ENCODE measurements around the gene AFAP1L1.
A peak's percentile ranks its signal among the peaks of the same experiment; 100 is the strongest.
"Not testable (repeated sequence)": the region's sequence is repeated elsewhere in the genome, so short reads cannot be mapped to it uniquely, and the experiment has no call there.

Gene AFAP1L1

GRCh38 chr5:149376711-149377447 lies 105.2 kb downstream of the AFAP1L1 start:
- DNase-seq = no peak

GRCh38 chr5:149378241-149378820 lies 106.7 kb downstream of the AFAP1L1 start:
- DNase-seq = no peak

- DNase-seq = no peak
Observed at GRCh38 chr5:149379177-149379761, 107.6 kb downstream of the AFAP1L1 start, which contains the start of gene IL17B. IL17B (minus strand) TSS chr5:149379292; CDS start chr5:149379225, 67 bp downstream.

DNA sequence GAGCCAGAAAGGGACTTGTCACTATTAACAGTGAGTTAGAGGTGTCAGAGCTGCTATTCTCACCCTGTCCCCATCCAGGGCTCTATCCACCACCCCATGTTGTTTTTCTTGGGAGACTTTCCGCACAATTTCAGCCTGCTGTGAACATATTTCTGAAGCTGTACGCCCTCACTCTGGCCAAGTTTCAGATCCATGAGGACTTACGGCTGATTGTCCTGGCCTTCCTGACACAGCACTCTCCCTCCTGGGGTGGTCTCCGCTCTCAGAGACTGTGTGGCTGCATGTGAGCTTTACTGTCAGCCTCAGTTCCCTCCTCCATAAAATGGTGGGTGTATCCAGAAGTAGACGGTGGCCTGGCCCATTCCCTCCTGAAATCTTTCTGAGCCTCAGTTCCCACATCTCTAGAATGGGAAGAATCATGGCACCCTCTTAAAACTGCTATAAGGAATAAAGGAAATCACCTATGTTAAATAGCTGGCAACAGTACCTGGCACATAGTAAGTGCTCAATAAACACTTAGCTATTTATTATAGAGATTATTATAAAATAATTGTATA lies 108.2 kb downstream of the AFAP1L1 start:
- no peak for DNase-seq

DNA sequence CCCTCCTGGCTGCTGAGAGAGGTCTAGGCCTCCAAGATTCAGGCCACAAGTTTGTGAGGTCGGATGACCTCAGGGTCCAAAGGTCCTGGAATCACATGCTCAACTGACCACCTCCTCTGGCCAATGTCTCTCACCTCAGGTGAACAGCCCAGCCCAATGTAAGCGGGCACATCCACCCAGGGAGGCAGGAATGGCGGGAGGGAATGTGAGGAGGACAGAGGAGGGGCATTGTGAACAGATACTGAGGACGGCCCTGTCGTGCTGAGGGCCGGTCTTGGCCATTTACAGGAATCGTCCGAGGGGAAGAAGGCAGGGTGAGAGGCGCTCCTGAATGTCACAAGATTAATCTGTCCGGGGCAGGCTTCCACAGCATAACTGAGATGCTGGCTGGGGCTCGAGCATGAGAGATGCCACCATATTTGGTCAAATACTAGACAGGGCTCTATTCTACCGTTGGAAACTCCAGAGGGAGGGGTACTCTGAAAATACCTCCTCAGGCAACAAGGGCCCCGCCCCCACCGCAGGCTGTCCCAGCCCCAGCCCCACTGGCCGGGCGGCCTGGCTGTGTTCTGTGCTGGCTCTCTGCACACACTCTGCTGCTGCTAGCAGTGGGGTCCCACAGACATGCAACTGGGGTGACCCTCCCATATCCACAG lies 108.9 kb downstream of the AFAP1L1 start:
- no peak for DNase-seq

DNA sequence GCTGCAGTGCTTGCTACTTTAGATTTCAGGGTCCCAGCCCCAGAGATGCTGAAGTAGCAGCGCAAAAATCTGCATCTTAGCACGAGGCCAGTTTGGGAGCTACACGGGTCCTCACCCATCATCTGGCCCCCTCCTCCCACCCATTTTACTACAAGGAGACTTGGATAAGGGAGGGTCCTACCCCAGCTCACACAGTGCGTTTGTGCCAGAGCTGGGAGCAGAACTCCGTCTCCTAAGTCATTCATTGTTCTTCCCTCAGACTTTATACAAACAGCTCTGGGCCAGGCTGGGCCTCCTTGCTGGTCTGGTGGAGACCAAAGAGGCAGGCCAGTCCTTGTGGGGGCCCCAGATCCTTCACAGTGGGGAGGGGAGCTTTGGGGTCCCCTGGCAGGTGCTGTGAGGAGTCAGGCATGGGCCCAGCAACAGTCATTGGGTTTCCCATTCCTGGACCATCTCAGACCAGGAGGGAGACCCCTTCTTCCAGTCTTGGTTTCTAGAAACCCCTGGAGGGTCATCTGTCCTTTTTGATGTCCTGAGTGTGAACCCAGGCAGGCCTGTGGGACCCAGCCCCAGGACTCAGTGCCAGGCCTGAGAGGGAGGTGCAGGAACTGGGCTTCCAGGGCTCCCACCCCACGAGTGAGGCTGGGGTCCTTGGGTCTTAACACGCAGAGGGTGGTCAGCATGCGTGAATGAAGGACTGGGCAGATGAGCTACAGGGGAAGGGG lies 109.8 kb downstream of the AFAP1L1 start:
- no peak for DNase-seq

- peak; percentile 54 for DNase-seq
Observed at GRCh38 chr5:149381986-149382338, 110.3 kb downstream of the AFAP1L1 start.

- DNase-seq = no peak
Observed at GRCh38 chr5:149382517-149383220, 111.0 kb downstream of the AFAP1L1 start.

DNA sequence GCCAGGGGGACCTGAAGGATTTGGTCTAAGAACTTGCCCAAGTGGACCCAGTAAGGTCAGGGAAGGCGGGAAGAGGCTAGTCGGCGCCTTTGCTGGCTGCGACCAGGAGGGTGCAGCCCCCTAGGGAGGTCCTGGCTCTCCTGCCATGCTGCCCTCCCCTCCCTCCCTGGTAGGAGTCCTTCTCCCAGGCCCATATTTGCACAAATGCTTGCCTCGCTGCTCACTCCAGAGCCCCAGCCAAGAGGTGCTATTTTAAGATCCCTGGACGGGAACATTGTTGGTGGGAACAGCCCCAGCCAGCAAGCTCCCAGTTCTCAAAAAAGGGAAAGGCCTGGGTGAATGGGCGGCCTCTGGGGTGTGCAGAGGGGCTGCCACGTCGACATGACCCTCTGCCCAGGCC lies 111.7 kb downstream of the AFAP1L1 start:
- no peak for DNase-seq

DNA sequence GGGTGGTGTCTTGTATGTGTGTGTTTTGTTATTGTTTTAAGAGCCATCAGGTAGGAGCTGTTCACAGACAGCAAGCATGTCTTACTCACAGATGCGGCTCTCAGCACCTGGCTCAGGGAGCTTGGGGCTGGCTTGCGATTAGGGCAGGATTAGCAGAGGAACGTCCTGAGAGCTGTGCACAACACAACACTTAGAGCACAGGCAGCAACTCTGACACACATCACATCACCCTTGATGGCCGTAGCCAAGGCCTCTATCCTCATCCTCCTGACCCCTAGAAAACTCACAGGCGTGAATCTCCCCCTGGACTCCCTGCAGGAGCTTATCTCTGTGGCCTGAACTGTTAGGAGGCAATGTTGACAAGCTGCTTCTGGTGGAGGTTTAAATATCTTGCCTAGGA lies 114.5 kb downstream of the AFAP1L1 start:
- no peak for DNase-seq

- no peak for DNase-seq
Observed at GRCh38 chr5:149387081-149387631, 115.5 kb downstream of the AFAP1L1 start.

GRCh38 chr5:149387982-149388381 lies 116.3 kb downstream of the AFAP1L1 start:
- no peak for DNase-seq

- DNase-seq = no peak
Observed at GRCh38 chr5:149388498-149389190, 117.0 kb downstream of the AFAP1L1 start.

DNA sequence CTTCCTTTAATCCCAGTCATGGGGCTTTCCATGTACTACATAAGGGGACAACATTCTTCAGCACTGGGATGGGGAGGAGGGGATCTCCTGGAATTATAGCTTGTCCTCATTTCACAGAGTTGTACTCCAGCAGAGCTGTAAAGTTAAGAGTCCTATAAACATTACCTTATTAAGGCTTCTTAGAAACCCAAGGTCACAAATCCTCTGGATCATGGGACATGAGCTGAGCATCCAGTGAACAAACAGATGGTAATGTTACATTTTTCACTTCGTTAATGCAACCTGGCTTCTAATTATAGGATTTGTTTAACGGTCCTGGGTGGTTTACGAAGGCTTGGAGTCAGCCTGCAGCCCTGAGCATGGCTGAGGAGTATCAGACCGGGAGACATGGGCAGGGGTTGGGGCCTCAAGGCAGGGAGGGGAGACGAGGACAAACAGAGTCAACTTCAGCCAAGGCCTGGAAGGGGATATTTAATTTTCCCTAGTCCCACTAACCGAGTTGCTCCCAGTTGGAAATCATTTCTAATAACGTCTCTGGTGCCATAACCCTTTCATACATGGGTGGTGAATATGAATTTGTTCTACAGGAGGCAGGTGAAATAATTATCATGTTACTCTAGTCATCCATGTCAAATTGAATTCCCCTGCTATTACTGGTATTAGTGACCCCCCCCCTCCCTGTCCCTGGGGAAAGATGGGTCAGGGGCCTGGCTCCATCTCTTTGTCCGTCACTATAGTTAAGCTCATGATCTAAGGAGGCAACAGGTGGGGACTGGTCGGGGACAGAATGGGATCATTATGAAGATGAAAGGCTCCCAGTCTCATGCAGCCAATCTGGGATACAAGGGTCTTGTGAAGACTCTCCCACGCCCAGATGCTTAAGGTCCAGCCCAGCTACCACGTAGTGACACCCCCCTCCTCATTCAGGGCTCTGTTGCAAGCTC lies 118.2 kb downstream of the AFAP1L1 start:
- no peak for DNase-seq

DNA sequence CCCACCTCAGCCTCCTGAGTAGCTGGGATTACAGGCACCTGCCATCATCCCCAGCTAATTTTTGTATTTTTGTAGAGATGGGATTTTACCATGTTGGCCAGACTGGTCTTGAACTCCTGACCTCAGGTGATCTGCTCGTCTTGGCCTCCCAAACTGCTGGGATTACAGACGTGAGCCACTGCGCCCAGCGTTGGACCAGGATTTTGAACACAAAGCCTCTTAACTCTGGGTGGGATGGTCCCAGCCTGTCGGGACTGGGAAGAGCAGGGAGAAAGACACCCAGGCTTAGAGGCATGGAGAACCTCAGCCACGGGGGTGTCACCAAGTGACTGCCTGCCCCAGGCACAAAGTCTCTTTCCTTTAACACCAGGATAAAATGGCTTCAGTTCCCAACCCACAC lies 119.4 kb downstream of the AFAP1L1 start:
- DNase-seq = not testable (repeated sequence)

All from GDM1 (cell line).